Measurements from ENCODE around the gene MORN1.

The MORN1 gene

GRCh38 chr1:2347896-2348295 is 43.5 kb downstream of the MORN1 start:
- H3K9ac ChIP-seq (ENCODE audit: low read length) = no peak overlapping the region
- H3K79me2 ChIP-seq (ENCODE audit: low read length) = no peaks in the 10 kb centered on the region
- no peaks in the 10 kb centered on the region for H3F3A ChIP-seq (ENCODE audit: insufficient read depth, low read length)
- peaks cover 96% of the 10 kb centered on the region for H3K27me3 ChIP-seq (replicated peaks; ENCODE audit: insufficient read depth, low read length)
- no peak overlapping the region for H3K27ac ChIP-seq (ENCODE audit: low read length)
- no peak for DNase-seq
- H3K9me3 ChIP-seq (replicated peaks; ENCODE audit: insufficient read depth, low read length) = no peaks in the 10 kb centered on the region
- no peak for TF ChIP-seq EZH2 (optimal IDR thresholded peaks at IDR 0.05; ENCODE audit: low read depth, low read length)
- TF ChIP-seq CTCF (IDR thresholded peaks at IDR 0.05; ENCODE audit: low read length) = no peak
- no peak for TF ChIP-seq EZH2phosphoT487 (IDR thresholded peaks at IDR 0.05; ENCODE audit: low read length)
- no peaks in the 10 kb centered on the region for H3K4me1 ChIP-seq (ENCODE audit: low read length)
- H3K4me3 ChIP-seq (ENCODE audit: low read length) = no peak overlapping the region
- no peaks in the 10 kb centered on the region for H4K20me1 ChIP-seq (ENCODE audit: insufficient read depth, low read length)
- no peaks in the 10 kb centered on the region for H3K36me3 ChIP-seq (replicated peaks; ENCODE audit: insufficient read depth, low read length)
- H2AFZ ChIP-seq (ENCODE audit: low read length) = no peak overlapping the region
- no peak overlapping the region for H3K4me2 ChIP-seq (ENCODE audit: low read depth, low read length)
- no peaks in the 10 kb centered on the region for H3K9me2 ChIP-seq (replicated peaks; ENCODE audit: insufficient read depth, low read length)

DNA sequence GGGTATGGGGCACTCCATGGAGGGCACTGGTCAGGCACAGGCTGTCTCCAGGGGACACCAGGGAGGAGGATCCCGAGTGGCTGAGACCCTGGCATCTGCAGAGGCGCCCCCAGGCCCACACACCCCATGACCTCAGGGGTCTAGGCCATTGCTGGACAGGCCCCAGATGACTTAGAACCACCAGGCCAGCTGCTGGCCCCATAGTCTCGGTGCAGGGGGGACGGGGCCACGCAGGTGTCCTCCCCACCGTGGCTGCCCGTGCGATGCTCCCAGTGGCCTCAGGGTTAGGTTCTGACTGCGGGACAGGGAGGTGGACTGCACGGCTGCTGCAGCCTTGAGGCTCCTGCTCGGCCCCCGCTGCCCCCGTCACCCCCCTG is 44.0 kb downstream of the MORN1 start:
- Histone ChIP-seq H3K9ac (ENCODE audit: low read length) (no peak overlapping the region), H3K4me2 (ENCODE audit: low read depth, low read length) (no peak overlapping the region), H3K9me3 (replicated peaks; ENCODE audit: insufficient read depth, low read length) (no peaks in the 10 kb centered on the region), H3K9me2 (replicated peaks; ENCODE audit: insufficient read depth, low read length) (no peaks in the 10 kb centered on the region), H3K4me3 (ENCODE audit: low read length) (no peak overlapping the region), H3K4me1 (ENCODE audit: low read length) (no peaks in the 10 kb centered on the region), H3K36me3 (replicated peaks; ENCODE audit: insufficient read depth, low read length) (no peaks in the 10 kb centered on the region), H3K27ac (ENCODE audit: low read length) (no peak overlapping the region), H4K20me1 (ENCODE audit: insufficient read depth, low read length) (no peaks in the 10 kb centered on the region), H3K79me2 (ENCODE audit: low read length) (no peaks in the 10 kb centered on the region), H2AFZ (ENCODE audit: low read length) (no peak overlapping the region), H3K27me3 (replicated peaks; ENCODE audit: insufficient read depth, low read length) (peaks cover 94% of the 10 kb centered on the region), H3F3A (ENCODE audit: insufficient read depth, low read length) (no peaks in the 10 kb centered on the region)
- TF ChIP-seq CTCF (IDR thresholded peaks at IDR 0.05; ENCODE audit: low read length) (no peak), EZH2 (optimal IDR thresholded peaks at IDR 0.05; ENCODE audit: low read depth, low read length) (no peak)
- DNase-seq = no peak

DNA sequence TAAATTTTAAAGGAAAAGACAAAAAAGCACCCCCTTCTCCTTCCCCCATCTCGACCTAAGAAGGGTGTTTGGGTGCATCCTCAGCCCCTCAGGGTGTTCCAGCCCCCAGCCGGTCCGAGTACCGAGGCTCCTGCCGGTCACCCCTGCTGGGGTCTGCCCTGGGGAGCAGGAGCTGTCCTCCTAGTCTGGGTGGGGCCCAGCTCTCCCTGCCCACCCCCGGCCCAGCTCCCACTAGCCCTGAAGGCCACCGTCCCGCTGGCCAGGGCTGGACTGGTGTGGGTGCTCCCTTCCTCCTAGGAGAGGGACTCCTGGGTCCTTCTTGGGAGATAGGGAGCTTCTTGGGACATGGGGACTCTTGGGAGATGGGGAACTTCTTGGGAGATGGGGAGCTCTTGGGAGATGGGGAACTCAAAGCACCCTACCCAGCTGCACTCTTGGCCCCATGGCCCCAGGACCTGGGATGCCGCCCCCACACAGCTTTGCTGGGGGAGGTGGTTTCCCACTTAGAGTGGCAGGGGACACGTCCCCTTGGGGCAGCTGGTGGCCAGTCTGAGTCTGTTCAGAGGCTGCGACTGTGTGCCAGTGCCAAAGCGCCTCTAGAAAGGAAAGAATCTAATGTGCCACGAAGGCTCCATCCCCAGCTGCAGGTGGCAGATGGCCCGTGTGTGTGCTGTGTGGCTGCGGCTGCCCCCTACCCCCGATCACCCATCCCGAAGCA is 44.5 kb downstream of the MORN1 start:
- Histone ChIP-seq H3K4me3 (ENCODE audit: low read length) (no peak overlapping the region), H3K9me3 (replicated peaks; ENCODE audit: insufficient read depth, low read length) (no peaks in the 10 kb centered on the region), H3K9ac (ENCODE audit: low read length) (no peak overlapping the region), H4K20me1 (ENCODE audit: insufficient read depth, low read length) (no peaks in the 10 kb centered on the region), H3K27ac (ENCODE audit: low read length) (no peak overlapping the region), H3K79me2 (ENCODE audit: low read length) (no peaks in the 10 kb centered on the region), H3K9me2 (replicated peaks; ENCODE audit: insufficient read depth, low read length) (no peaks in the 10 kb centered on the region), H3F3A (ENCODE audit: insufficient read depth, low read length) (no peaks in the 10 kb centered on the region), H3K4me1 (ENCODE audit: low read length) (no peaks in the 10 kb centered on the region), H3K36me3 (replicated peaks; ENCODE audit: insufficient read depth, low read length) (no peaks in the 10 kb centered on the region), H3K27me3 (replicated peaks; ENCODE audit: insufficient read depth, low read length) (peaks cover 94% of the 10 kb centered on the region), H3K4me2 (ENCODE audit: low read depth, low read length) (no peak overlapping the region), H2AFZ (ENCODE audit: low read length) (no peak overlapping the region)
- no peak for DNase-seq
- TF ChIP-seq EZH2 (optimal IDR thresholded peaks at IDR 0.05; ENCODE audit: low read depth, low read length) (no peak), CTCF (IDR thresholded peaks at IDR 0.05; ENCODE audit: low read length) (no peak), EZH2phosphoT487 (IDR thresholded peaks at IDR 0.05; ENCODE audit: low read length) (no peak)

Measured in MM.1S (cell line).